HG03565 (cell line): ENCODE results near the gene ALX1.
"Not testable (repeated sequence)": the region's sequence is repeated elsewhere in the genome, so short reads cannot be mapped to it uniquely, and the experiment has no call there.

Source experiments
- ATAC-seq: cut with Tn5 transposase; IDR thresholded peaks from one replicate; pipeline ENCODE4 v1.9.1; 2021; ENCODE audit warnings: mild to moderate bottlenecking, moderate library complexity; ENCODE audit not compliant: unreplicated experiment

ALX1 gene

DNA sequence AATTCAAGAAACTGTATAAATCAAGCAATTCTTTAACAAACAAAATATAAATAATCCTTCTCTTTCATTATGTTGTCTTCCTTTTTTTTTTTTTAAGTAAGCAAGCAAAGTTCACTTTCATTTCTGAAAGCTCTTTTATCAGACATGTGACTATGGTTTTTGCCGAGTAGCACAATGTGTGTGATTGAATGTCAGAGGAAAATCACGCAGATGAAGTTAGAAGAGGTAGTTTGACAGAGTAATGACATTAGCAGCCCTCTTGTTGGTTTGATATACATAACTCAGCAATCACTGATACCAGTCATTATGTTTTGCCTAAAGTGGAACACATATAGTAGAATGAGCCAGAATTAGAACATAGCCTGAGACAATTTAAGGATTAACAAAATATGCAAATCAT is 19.0 kb downstream of the ALX1 start:
- no peak for ATAC-seq

DNA sequence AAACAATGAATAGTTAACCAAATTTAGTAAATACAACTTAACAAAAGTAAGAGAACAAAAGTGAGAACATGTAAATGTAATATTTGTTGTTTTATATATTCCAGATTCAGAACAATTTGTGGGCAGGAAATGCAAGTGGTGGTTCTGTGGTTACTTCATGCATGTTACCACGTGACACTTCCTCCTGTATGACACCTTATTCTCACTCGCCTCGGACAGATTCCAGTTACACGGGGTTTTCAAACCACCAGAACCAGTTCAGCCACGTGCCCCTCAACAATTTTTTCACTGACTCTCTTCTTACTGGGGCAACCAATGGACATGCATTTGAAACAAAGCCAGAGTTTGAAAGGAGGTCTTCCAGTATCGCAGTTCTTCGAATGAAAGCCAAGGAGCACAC is 21.0 kb downstream of the ALX1 start:
- ATAC-seq: peak; percentile 74

DNA sequence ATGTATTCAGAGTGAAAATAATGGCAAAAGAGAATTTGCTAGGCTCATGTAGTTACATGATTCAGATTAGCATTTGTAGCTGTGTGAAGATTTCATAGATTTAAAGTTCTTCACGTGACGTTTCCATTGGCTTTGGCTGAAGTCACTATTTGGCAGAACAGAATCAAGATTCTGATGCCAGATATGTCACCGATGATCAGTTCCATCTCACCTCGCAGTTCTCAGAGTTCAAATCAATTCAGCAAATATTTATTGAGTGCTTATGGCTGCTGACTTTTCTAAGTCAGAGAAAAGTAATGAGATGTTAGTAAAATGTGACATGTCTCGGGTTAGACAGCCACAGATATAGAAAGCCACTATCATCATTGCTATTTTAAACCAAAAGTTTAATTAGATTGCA is 28.4 kb downstream of the ALX1 start:
- ATAC-seq: no peak

DNA sequence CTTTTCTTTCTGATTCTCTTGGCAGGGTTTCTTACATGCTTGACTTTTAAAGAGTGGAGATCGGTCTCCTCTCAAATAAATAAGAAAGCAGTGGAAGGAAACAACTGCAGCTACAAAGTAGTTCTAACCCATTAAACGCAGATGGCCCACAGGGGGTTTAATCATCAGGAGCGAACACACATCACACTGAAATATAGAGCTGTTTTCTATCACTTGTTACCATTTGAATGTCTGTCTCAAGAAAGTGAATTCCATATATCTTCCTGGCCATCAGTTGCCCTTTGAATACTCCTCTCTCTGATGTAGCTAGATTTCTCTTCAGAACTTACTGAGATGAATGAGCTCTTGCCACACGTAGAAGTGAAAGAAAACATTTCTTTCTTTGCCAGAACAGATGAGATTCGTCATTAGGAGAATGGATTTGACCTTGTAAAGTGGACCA is 29.1 kb downstream of the ALX1 start:
- no peak for ATAC-seq

DNA sequence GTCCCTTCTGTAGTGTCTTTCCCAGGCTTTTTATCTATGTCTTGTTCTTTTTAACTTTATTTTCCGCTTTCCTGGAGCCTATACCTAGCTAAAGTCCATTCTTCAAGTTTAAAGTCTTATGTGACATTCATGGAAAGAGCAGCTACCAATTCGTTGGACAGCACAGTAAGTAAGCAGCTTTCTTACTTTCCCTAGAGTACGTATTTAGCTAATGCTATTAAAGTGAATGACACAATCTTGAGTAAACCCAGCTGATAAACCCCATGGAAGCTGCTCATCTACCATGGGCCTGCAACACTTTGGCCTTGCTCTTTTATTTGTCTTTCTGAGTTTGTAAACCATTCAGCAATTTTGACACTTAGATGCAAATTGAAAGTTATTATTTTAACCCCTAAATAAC is 30.0 kb downstream of the ALX1 start:
- no peak for ATAC-seq

DNA sequence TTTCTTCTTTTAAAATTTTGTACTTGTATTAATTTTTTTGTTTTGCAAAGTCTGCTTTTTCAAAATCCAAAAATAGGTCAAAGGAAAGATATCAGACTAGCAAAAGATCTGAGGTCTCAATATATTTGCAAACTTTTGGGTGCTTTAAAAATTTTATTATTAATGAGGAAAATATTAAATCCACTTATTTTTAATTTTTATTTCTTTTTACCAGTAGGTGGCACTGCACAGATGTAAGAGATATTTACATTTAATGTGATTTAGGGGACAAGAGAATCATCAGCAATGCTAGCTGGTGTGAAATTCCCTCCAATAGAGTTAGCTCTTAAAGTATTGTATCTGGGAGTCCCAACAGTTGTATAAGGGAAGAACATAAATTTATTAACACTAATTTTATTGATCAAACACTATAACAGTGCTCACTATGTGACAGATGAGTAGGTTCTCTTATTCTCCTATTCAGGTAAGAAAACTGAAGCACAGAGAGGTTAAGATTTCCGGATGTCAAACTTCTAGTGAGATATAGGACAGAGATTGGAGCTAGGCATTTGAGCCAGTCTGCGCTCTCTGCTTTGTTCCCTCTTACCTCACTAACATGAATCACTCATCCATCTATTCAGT is 30.5 kb downstream of the ALX1 start:
- no peak for ATAC-seq

DNA sequence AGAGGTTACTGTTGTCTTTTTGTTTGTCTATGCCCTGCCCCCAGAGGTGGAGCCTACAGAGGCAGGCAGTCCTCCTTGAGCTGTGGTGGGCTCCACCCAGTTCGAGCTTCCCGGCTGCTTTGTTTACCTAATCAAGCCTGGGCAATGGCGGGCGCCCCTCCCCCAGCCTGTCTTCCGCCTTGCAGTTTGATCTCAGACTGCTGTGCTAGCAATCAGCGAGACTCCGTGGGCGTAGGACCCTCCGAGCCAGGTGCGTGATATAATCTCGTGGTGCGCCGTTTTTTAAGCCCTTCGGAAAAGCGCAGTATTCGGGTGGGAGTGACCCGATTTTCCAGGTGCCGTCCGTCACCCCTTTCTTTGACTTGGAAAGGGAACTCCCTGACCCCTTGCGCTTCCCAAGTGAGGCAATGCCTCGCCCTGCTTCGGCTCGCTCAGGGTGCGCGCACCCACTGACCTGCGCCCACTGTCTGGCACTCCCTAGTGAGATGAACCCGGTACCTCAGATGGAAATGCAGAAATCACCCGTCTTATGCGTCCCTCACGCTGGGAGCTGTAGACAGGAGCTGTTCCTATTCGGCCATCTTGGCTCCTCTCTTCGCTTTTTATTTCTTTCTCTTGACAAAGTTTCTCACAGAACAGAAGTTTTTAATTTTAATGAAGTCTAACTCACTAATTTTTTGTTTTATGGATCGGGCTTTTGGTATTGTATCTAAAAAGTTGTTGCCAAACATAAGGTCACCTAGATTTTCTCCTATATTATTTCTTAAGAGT is 38.0 kb downstream of the ALX1 start:
- ATAC-seq: not testable (repeated sequence)

DNA sequence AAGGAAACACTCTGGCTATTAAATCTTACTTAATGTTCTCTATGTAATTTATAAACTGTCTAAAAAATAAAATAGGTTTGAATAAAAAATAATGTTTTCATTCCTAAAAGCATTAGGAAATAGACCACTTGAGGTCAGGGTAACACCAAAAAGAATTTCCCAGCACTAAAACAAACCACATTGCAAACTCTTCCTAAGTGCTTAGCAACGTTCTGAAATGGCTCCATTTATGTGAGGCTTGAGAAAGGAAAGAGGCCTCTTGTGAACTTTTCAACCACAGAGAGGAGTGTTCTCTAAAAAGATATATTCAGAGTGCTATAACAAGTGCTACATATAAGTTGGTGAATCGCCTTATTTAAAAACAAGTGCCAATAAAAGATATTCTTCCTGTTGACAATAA is 42.7 kb downstream of the ALX1 start:
- ATAC-seq: no peak

DNA sequence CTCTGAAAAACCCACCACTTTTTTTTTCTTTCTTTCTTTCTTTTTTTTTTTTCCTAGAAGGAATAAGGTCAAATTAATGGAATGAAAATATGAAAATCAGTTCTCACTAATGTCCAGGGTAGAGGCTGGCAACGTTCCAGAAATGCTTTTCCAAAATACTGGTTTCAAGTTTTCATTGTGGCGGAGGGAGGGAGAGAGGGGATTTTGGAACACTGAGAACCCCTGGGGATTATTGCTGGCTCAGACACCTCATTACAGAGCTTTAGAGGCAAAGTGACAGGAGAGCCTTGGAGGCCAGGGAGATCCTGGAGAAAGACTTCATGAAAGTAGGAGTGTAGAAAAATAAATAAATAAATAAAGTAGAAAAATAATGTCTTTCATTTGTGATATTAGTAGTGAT is 45.4 kb downstream of the ALX1 start:
- ATAC-seq: no peak

DNA sequence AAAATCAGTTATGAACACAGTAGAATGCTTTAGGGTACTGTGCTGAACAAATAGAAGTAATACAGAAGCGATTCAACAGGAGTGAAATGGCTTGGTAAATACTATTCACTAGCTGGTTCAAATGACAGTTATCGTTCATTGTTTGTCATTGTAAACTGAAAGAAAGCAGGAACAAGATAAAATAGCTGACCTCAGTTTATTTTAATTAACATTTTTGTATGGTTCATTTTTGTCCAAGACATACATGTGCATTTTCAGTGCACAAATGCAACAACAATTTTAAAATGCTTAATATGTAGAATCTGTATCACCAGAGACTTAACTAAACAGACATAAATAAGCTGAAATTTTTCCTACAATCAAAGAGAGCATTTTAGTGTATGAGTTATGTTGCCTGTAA is 49.9 kb downstream of the ALX1 start:
- no peak for ATAC-seq

DNA sequence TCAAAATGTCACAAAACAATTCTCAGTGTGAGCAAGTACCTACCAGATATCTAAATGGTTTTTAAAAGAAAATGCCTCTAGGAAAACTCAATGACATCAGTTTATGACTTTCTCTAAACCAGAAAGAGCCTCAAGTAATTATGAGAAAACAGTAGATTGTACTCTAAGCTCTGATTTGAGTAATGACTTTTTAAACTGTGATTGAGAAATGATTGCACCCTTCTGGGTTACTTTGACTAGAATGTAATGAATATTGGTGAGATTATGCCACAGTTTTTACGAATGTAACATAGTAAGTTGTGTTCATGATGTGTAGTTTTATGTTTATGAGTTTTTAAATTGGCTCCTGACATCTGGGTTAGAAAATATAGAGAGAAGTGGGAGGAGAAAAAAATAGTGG is 68.8 kb downstream of the ALX1 start:
- no peak for ATAC-seq

DNA sequence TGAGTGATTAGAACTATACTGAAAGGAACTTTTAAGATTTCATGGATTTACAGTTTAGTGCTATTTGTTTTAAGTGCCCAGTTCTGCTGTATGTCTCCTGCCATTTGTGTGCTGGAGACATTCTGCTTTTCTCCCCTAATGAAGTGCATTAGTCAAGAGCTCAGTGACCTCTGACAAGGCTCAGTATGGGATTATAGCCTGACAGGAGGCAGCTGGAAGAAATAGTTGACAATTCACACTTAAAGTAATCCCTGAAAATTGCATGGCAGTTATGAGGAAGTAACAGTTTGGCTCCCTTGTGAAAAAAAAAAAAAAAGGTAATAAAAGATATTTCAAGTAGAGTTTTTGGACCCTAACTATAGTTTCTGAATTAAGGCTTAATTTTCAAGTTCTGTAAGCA is 70.3 kb downstream of the ALX1 start:
- ATAC-seq: no peak
